ENCODE measurements around the gene RHOBTB3. TPM values are rescaled to one million over a fixed set of nuclear protein-coding genes. Genes with fewer than 3 reads are reported as not detected.
A peak's percentile ranks its signal among the peaks of the same experiment; 100 is the strongest.

The RHOBTB3 gene
- total and polyA plus RNA-seq, 2 experiments from 2014 or later: 147 to 202 TPM

DNA sequence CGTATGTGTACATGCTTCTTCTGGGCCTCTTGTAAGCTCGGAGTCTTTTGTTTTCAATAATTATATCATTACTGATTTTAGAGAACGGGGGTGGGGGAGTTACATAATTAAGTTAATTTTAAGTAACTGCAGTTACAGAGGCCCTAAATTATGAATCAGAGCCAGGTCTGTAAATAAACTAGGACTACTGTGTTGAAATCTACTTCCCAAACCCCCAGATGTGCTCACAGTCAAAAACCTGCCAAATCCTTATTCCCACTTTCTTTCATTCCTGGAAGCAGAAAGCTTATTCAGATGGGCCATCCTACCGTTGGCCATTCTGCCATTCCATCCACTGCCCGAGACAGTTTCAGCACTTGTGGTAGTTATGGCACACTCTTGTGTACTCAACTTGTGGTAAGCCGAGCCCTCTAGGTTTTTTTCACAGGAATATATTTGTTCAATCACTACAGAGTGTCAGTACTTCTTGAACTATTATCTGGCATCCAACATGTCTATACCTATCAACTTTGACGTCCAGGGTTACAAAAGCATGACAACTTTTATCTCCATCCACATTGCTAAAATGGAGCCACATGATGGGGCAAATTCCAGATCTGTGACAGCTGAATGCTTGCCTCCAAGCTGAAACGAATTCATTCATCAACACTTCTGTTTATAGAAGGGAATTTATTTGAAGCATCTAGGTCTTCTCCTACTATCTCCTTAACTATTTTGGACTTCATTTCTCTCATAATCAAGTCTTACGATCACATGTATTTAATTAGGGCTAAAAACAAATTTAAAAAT is 53.6 kb downstream of the RHOBTB3 start:
- DNase-seq: peak; percentile 16
- Histone ChIP-seq H3F3A (ENCODE audit: insufficient read depth) (peaks cover 62% of the 10 kb centered on the region), H3K4me2 (ENCODE audit: unreplicated experiment) (no peak overlapping the region), H3K9me3 (ENCODE audit: low read depth) (no peaks in the 10 kb centered on the region), H3K36me3 (ENCODE audit: low read depth) (peaks cover 29% of the 10 kb centered on the region), H2AFZ (no peak overlapping the region), H3K9ac (no peak overlapping the region), H4K20me1 (ENCODE audit: insufficient read depth) (no peaks in the 10 kb centered on the region), H3K27ac (peak overlapping the region; percentile 72; the same call in 1 of the 2 replicates), H3K27me3 (replicated peaks; ENCODE audit: insufficient read depth) (no peaks in the 10 kb centered on the region), H3K9me2 (ENCODE audit: insufficient read depth) (no peaks in the 10 kb centered on the region), H3K4me3 (no peak overlapping the region), H3K79me2 (ENCODE audit: insufficient read depth) (peaks cover 17% of the 10 kb centered on the region; the same call in 1 of the 2 replicates), H3K4me1 (ENCODE audit: insufficient read depth) (peaks cover 56% of the 10 kb centered on the region)
- in situ Hi-C loops (cut with MboI): no loop called here
- TF ChIP-seq EZH2phosphoT487 (IDR thresholded peaks at IDR 0.05; ENCODE audit: insufficient read depth, low read depth) (no peak), EZH2 (IDR thresholded peaks at IDR 0.05; ENCODE audit: insufficient read depth, poor library complexity, severe bottlenecking) (no peak)
- 68 to 73% methylated on average over 9 of the region's 9 CpGs for WGBS, 2 experiments (ENCODE audit: low coverage in 1 of 2, low lambda C conversion rate in 2 of 2, missing lambda C conversion rate in 2 of 2)

- WGBS, 2 experiments (ENCODE audit: low coverage in 1 of 2, low lambda C conversion rate in 2 of 2, missing lambda C conversion rate in 2 of 2): 34 to 40% methylated on average over 3 of the region's 3 CpGs
- in situ Hi-C loops (cut with MboI): no loop called here
Measured at GRCh38 chr5:95786821-95787418, 55.8 kb downstream of the RHOBTB3 start.

DNA sequence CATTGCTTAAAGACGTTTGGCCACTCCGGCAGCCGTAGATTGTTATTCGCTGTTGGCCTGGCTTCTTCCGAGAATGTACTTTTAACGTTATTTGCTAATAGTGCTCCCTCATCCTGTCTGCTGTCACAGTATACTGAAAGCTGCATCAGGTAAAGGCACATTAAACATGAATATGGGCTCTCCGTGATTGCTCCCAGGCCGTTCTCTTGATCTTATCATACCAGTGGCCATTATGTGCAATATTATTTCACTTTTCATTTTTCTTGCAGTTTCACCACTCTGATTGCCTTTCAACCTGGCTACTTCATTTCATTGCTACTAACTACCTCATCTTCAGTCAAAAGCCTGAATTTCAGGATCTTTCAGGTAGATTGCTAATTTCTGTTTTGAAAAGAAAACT is 57.4 kb downstream of the RHOBTB3 start:
- Histone ChIP-seq H3K27me3 (replicated peaks; ENCODE audit: insufficient read depth) (no peaks in the 10 kb centered on the region), H3K36me3 (ENCODE audit: low read depth) (peaks cover 56% of the 10 kb centered on the region), H3K27ac (0 out of 2 replicates have a peak overlapping the region, but pooled peaks have one; percentile 12), H4K20me1 (ENCODE audit: insufficient read depth) (no peaks in the 10 kb centered on the region), H3K4me1 (ENCODE audit: insufficient read depth) (peaks cover 44% of the 10 kb centered on the region), H3K79me2 (ENCODE audit: insufficient read depth) (peaks cover 21% of the 10 kb centered on the region), H2AFZ (no peak overlapping the region), H3K4me3 (no peak overlapping the region), H3F3A (ENCODE audit: insufficient read depth) (peaks cover 45% of the 10 kb centered on the region), H3K9me2 (ENCODE audit: insufficient read depth) (no peaks in the 10 kb centered on the region), H3K9me3 (ENCODE audit: low read depth) (no peaks in the 10 kb centered on the region), H3K4me2 (ENCODE audit: unreplicated experiment) (no peak overlapping the region), H3K9ac (no peak overlapping the region)
- in situ Hi-C loops (cut with MboI): no loop called here
- no peak for TF ChIP-seq EZH2phosphoT487 (IDR thresholded peaks at IDR 0.05; ENCODE audit: insufficient read depth, low read depth)
- no peak for TF ChIP-seq EZH2 (IDR thresholded peaks at IDR 0.05; ENCODE audit: insufficient read depth, poor library complexity, severe bottlenecking)
- 84 to 87% methylated on average over 8 of the region's 8 CpGs for WGBS, 2 experiments (ENCODE audit: low coverage in 1 of 2, low lambda C conversion rate in 2 of 2, missing lambda C conversion rate in 2 of 2)
- no peak for DNase-seq

More at GRCh38 chr5:95786821-95787418, 55.8 kb downstream of the RHOBTB3 start:
- H3K27me3 ChIP-seq (replicated peaks; ENCODE audit: insufficient read depth): no peaks in the 10 kb centered on the region
- H2AFZ ChIP-seq: no peak overlapping the region
- peak overlapping the region; percentile 72 for H3K27ac ChIP-seq
- peaks cover 45% of the 10 kb centered on the region for H3F3A ChIP-seq (ENCODE audit: insufficient read depth)
- peak overlapping the region; percentile 46 for H3K4me2 ChIP-seq (ENCODE audit: unreplicated experiment)
- peaks cover 45% of the 10 kb centered on the region for H3K36me3 ChIP-seq (ENCODE audit: low read depth)
- peak overlapping the region; percentile 21; the same call in 1 of the 2 replicates for H3K9ac ChIP-seq
- H3K79me2 ChIP-seq (ENCODE audit: insufficient read depth): peaks cover 21% of the 10 kb centered on the region
- peak overlapping the region; percentile 32; the same call in 1 of the 2 replicates for H3K4me3 ChIP-seq
- no peaks in the 10 kb centered on the region for H4K20me1 ChIP-seq (ENCODE audit: insufficient read depth)
- H3K9me2 ChIP-seq (ENCODE audit: insufficient read depth): no peaks in the 10 kb centered on the region
- TF ChIP-seq EZH2phosphoT487 (IDR thresholded peaks at IDR 0.05; ENCODE audit: insufficient read depth, low read depth): no peak
- no peaks in the 10 kb centered on the region for H3K9me3 ChIP-seq (ENCODE audit: low read depth)
- peaks cover 41% of the 10 kb centered on the region for H3K4me1 ChIP-seq (ENCODE audit: insufficient read depth)
- peak; percentile 76 for DNase-seq

- H3K27ac ChIP-seq: no peak overlapping the region
Measured at GRCh38 chr5:95791751-95792150, 60.6 kb downstream of the RHOBTB3 start.

More at GRCh38 chr5:95791751-95792150, 60.6 kb downstream of the RHOBTB3 start:
- no peaks in the 10 kb centered on the region for H3K9me3 ChIP-seq (ENCODE audit: low read depth)
- no peaks in the 10 kb centered on the region for H4K20me1 ChIP-seq (ENCODE audit: insufficient read depth)
- no peak overlapping the region for H3K4me2 ChIP-seq (ENCODE audit: unreplicated experiment)
- H3K9ac ChIP-seq: no peak overlapping the region
- H3F3A ChIP-seq (ENCODE audit: insufficient read depth): peaks cover 29% of the 10 kb centered on the region
- no peak overlapping the region for H3K4me3 ChIP-seq
- peaks cover 28% of the 10 kb centered on the region for H3K4me1 ChIP-seq (ENCODE audit: insufficient read depth)
- H3K27me3 ChIP-seq (replicated peaks; ENCODE audit: insufficient read depth): no peaks in the 10 kb centered on the region
- TF ChIP-seq EZH2 (IDR thresholded peaks at IDR 0.05; ENCODE audit: insufficient read depth, poor library complexity, severe bottlenecking) (no peak), EZH2phosphoT487 (IDR thresholded peaks at IDR 0.05; ENCODE audit: insufficient read depth, low read depth) (no peak)
- DNase-seq: no peak
- WGBS, 2 experiments (ENCODE audit: low coverage in 1 of 2, low lambda C conversion rate in 2 of 2, missing lambda C conversion rate in 2 of 2): 96% methylated on average over 6 of the region's 6 CpGs
- H3K79me2 ChIP-seq (ENCODE audit: insufficient read depth): peaks cover 21% of the 10 kb centered on the region
- H3K9me2 ChIP-seq (ENCODE audit: insufficient read depth): no peaks in the 10 kb centered on the region
- no peak overlapping the region for H2AFZ ChIP-seq
- peaks cover 67% of the 10 kb centered on the region for H3K36me3 ChIP-seq (ENCODE audit: low read depth)
- in situ Hi-C loops (cut with MboI): no loop called here
